Measurements from ENCODE around the gene EIPR1. TPM values are rescaled to one million over a fixed set of nuclear protein-coding genes. Genes with fewer than 3 reads are reported as not detected.

Gene EIPR1
- total RNA-seq, 1 donor from 2014 or later = 23.2 TPM

DNA sequence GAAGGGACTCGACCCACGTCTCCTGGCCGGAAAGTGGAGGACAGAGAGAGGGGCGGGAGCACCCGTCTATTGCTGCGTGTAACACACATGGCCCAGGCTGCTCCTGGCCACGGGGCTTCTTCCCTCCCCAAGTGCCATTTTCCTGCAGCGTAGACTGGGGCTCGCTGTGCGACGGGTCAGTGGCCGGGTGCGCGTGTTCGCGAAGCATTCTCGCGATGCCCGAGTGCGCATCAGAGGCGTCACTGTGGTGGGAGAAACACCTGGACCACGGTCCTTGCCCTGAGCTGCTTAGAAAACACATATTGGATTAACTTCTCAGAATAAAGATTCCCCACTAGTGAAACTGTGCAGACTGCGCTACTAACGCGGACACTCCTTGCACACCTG, 200.8 kb downstream of the EIPR1 start:
- no peak for DNase-seq (ENCODE audit: low spot score)

DNA sequence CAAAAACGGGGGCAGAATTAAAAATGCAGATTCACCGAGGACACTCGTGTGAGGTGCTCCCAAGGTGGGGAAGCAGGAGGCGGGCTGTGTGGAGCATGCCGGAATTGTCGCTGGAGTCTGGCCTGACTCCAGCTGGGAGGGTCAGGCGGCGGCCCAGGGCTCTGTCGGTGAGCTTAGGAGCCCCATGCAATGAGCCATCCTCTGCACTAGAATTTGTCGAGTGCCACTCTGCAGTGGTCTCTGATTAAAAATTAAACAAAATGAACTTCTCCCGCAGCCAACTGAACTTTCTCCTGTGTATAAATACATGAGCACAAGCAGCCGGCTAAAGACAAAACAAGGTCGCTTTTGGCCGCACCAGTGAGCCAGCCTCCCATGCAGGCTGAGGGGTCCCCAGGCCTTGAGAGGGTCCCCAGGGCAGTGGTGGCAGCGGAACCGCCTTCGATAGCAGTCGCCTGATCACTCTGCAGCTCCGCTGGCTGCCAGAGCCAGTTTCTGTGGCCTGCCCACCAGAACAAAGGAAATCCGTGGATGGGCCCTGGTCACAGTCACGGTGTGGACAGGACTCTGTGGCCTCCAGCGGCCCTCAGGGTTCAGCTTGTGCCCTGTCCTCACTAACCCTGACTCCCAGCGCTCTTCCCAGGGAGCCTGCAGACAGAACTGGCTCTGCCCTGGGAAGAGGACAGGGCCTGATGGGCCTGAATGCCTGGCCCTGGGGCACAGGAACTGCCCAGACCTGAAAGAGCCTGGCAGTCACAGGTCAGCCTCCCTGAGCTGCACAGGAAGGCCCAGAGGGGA, 201.3 kb downstream of the EIPR1 start:
- no peak for DNase-seq (ENCODE audit: low spot score)

DNA sequence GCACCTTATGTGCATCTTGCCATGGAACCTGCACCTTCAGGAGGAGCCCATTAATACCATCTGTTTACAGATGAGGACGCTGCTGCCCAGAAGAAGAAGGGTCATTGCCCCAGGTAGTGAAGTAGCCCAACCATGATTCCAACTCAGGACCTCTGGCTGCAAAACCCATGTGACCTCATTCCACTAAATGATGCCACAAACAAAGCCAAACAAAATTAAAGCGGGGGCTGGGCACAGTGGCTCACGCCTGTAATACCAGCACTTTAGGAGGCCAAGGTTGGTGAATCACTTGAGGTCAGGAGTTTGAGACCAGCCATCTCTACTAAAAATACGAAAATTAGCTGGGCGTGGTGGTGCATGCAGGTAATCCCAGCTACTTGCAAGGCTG, 202.1 kb downstream of the EIPR1 start:
- no peak for DNase-seq (ENCODE audit: low spot score)

DNA sequence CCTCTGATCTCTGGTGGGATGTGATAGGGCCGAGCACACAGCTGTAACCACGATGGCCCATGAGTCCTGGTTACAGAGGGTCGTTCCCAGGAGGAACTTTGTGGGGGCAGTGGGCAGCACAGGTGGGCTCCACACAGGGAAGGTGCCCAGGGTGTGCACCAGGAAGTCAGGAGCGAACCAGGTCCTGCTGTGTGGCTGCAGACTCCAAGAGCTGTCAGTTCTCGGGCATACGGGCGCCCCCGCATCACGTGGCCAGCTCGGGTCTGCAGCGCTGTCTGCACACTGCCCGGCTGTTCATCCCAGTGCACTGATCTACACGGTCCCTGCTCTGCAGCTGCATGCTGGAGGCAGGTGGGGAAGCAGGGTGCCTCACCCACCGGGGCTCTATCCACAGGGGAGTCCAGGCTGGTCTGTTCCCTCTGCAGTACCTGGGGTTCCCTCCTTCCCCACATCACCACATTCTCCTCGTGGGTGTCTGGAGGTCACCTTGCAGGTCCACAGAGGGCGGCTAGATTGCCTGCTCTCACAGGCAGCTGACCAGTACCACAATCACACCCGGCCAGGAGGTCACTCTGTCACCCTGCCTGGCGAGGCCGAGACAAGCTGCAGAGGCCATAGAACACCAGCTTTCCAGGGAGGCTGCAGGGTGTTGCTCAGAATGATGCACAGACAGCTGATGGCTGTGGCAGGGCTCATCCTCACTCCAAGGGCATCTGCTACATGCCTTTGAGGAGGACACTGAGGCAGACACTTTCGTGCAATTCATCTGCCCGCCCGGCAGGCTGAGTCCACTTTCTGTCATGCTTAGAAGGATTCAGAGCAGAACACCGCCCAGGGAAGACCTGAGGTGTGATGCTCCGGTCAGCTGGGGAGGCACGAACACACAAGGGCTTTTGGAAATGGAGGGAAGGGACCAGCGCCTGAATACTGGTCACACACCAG, 202.7 kb downstream of the EIPR1 start:
- DNase-seq (ENCODE audit: low spot score) = no peak

DNA sequence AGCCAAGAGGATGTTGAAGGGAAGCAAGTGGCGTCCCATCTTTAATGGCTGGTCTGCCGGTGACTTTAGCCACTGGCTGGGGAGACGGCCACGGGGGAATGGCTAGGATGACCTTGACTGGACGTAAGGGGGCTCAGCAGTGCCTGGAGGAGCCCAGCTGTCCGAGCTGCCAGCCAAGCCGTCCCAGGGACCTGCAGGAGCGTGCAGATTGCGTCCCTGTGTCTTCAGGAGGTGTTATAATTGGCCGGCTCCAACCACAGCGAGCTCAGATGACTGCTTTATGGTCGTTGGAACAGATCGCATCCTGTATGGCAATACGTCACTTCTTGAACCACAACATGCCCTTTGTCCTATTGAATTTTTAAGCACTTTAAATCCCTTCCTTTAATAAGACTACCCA, 204.6 kb downstream of the EIPR1 start:
- no peak for DNase-seq (ENCODE audit: low spot score)

DNA sequence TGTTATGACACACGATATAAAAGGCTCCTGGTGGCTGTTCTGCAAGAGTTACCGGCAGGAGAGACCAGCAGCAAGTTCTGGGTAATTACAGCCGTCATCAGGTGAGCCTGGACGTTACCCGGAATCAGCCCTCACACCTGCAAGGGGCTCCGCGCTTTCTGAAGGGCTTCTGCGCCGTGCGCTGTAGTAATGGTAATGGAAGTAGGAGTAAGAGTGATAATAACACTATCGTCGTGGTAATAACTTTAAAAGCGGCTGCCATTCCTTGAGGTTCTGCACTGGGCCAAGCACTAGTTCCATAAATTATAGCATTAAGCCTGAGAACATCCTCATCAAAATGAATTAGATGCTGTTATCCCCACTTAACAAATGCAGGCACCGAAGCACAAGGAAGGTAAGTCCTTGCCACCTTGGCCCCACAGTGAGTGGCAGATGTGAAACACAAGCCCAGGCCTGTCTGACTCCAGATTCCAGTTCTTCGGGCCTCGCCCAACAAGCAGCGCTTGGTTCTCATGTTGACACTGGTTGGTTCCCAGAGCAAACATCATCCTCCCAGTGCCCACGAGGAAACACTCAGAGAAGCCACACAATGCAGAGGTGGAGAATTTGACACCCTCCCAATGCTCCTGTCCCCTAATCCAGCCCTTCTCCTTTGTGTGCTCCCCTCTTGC, 205.2 kb downstream of the EIPR1 start:
- DNase-seq (ENCODE audit: low spot score) = no peak

DNA sequence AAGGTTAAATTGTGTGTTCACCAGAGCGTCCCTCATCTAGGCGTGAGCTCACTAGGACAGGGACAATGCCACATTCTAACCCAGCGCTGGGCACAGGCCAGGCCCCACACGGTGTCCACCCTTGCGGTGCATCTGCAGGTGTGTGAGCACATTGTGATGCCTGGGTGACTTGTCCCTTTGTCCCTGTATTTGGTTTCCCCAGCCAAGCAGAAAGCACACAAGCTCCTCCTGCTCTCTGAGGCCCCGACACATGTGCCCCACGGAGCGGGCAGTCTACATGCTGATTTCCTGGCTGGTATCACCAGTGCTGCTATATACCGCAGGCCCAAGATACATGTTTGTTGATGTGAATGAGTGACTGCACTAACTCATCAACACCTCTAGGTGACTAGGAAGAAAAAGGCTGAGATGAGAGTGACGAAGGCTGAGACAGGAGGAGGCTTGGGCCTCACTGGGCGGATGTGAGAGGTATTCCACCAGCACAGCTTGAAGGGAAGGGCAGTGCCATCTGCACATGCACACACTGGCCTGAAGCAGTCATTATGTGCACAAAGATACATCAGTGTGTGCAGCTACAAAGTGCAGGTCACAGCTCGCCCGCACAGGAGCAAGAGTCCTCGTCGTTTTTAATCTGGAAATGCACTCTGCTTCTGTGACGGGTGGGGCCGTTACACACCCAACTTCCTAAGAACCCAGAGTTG, 205.9 kb downstream of the EIPR1 start:
- no peak for DNase-seq (ENCODE audit: low spot score)

DNA sequence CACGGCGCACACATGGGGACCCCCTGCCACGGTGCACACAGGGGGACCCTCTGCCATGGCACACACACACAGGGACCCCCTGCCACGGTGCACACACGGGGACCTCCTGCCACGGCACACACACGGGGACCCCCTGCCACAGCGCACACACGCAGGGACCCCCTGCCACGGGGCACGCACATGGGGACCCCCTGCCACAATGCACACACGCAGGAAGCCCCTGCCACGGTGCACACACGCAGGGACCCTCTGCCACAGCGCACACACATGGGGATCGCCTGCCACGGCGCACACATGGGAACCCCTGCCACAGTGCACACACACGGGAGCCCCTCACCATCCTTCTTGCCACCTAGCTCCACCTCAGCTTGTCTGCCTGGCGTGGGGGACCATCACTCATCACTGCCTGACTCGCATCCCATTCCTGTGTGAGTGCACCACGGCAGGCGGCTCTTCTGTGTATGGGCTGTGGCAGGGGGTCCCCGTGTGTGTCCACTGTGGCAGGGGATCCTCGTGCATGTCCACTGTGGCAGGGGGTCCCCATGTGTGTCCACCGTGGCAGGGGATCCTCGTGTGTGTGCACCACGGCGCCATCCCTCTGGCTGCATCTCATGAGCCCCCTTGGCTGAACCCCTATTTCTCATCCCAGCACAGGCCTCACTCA, 206.7 kb downstream of the EIPR1 start:
- DNase-seq (ENCODE audit: low spot score) = no peak

DNA sequence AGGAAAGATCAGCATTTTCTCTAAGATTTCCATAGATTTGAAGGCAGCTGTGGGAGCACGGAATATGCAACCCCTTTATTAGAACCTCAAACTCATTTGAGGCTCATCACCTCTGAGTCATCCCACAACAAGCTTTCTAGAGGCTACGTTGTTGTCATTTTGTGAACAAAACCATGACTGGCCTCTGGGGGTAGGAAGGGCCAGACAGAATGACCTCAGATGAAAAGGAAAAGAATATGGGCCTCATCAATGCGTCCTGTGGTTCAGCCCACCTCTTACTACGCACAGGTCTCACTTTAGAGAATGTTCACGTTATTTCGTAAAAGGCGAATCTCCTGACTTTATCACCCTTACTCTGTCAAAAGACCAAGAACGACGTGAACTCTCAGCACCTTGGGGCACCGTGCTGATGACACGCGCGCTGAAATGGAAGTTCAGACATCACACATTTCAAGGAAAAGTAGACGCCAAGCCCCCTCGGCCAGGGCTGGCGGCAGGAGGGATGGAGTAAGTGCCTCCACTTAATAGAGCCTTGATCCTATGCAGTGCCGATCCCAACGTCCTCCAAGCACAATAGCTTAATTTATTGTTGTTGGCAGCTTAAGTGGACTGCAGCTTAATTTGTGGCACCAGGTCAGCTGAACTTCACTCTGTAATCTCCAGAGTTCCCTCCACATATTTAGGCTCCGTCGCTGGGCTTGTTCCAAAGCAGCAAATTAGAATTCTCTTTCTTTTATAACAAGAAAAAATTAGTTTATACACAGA, 208.3 kb downstream of the EIPR1 start:
- no peak for DNase-seq (ENCODE audit: low spot score)

DNA sequence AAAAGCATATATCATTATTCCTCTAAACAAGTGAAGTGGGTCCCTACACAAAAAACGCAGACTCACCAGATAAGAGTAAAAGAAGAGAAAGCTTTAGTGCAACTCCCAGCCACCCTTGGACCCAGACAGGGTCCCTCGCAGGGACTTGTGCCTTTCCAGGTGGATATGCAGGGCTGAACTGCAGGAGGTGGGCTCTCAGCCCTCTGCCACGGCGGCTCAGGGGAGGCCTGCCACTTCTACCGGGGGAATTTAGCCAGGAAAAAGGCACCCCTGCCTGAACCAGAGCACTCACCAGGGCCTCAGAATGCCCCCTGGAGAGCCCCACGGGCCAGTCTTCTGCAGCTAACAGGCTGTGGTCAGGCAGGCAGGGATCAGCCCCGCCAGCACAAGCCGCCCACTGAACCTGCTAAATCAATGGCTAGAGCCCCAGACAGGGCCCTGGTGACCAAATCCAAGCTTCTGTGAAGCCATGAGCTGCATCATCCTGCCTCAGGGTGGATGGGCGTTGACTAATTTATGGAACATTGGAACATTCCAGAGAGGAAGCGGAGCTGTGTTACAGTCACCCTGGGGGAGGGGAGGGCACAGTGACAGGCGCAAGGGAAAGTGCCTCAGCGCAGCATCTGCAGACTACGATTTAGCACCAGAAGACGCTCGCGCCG, 209.3 kb downstream of the EIPR1 start:
- no peak for DNase-seq (ENCODE audit: low spot score)

DNA sequence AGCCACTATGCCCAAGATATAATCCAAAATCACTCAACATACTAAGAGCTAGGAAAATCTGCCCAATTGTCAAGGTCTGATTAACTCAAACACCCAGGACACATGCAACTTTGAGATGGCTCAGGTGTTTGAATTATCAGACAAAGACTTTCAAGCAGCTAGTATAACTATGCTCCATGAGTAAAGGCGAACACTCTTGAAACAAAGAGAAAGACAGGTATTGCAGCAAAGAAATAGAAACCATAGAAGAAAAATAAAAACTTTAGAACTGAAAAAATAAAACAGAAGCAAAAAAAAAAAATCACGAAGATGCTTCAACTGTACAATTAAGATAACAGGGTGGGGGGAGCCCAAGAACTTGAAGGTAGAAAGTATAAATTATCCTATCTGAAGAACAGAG, 214.2 kb downstream of the EIPR1 start:
- no peak for DNase-seq (ENCODE audit: low spot score)

DNA sequence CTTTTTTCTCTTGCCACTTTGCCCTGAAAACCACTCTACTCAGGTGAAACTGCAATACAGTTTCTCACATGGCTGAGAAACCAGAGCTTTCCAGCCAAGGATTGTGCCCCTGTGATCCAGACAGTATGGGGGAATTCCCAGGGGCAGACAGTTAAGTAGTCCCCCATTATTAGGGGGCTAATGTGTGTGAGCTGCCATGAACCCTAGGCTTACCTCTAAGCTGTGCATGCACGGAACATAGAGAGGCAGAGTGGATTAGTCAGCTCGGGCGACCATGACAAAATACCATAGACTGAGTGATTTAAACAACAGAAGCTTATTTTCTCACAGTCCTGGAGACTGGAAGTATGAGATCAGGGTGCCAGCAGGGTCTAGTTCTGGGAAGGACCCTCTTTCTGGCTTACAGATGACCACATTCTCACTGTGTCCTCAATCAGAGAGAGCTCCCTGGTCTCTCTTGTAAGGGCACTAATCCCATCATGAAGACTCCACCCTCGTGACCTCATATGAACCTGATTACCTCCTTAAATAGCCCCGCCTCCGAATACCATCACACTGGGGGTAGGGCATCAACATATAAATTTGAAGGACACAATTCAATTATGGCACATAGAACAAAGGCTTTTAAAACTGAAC, 215.1 kb downstream of the EIPR1 start:
- no peak for DNase-seq (ENCODE audit: low spot score)

DNA sequence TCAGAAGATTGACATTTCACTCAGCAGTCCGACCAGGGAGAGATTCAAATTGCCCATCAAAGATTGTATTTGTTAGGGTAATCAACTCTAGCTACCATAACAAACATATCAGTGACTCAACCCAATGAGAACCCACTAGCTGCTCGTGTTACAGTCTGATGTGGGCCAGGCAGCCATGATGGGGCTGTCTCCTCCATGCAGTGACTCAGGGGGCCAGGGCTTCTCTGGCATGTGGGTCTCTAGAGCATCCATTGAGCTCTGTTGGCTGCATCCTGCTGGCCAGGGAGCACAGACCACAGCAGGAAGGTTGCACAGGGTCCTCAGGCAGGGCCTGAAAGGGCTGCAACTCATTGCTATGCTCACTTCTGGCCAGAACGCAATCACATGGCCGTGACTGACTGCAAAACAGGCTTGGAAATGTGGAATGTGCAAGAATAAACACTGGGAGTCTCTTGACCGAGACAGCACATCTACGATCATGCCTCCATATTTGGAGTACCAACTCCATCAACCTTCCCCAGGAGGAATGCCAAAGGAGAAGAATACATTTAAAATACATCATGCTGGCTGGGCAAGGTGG, 216.8 kb downstream of the EIPR1 start:
- no peak for DNase-seq (ENCODE audit: low spot score)

DNA sequence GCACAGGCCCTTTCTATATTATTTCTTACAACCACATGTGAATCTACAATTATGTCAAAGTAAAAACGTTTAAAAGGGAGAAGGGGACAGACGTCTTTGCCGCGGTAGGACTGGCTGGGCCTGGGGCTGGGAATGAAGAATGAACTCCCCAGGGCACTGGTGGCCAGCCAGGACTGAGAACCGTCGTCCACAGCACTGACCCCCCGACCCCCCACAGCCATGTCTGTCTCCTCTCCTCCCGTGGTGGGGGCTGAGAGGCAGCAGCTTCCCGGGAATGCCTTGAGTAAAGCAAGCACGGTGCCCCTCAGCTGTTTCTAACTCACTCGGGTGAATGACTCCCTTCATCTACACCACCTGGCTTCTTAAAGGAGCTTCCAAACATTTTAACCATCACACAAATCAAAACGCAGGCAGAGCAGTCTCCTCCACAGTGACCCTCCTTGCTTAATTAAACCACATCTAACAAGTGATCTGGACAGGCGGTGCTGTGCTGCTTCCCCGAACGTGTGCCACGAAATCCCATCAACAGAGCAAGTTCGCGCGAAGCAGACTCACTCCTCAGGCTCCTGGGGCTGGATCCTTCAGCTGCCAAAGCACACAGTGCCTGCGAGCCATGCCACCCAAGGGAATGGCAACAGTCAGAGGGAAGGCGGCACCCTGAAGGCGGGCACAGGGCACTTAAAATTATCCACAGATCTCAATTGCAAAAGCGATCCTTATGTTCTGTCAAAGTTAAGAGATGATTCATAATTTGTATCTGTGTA, 217.7 kb downstream of the EIPR1 start:
- no peak for DNase-seq (ENCODE audit: low spot score)

DNA sequence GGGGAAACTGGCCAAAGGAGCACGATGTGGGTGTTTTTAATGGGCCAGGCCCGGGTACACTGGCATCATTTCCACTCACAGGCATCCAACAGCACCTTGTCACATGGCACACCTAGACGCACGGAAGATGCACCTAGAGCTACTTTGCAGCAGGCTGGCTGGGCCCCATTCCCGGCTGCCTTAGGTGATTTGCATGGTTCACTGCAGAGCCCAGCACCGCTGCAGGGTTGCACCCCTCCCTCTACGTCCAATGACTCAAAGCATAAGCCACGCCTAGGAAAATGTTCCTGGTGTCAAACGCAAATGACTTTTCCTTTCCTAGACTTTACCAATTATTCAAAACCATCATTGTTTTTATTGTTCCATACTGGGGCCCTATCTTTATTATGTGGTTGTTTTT, 222.9 kb downstream of the EIPR1 start:
- DNase-seq (ENCODE audit: low spot score) = no peak

DNA sequence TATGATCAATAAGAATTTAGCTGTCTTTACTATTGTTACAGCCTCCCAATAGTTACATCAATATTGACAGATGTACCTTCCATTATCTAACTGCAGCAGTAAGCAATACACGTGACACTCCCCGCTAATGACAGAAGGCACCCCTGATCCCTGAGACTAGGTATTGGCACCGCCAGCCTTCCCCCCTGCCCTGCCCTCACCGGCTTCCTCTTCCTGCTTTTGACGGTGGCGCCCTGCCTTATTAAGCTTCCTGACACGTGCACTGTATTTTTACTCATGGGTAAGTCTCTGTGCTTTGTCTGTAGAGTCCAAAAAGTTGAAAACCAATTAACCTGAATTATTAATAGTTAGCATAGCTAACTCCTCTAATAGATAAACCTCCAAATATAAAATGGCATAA, 223.5 kb downstream of the EIPR1 start:
- no peak for DNase-seq (ENCODE audit: low spot score)

DNA sequence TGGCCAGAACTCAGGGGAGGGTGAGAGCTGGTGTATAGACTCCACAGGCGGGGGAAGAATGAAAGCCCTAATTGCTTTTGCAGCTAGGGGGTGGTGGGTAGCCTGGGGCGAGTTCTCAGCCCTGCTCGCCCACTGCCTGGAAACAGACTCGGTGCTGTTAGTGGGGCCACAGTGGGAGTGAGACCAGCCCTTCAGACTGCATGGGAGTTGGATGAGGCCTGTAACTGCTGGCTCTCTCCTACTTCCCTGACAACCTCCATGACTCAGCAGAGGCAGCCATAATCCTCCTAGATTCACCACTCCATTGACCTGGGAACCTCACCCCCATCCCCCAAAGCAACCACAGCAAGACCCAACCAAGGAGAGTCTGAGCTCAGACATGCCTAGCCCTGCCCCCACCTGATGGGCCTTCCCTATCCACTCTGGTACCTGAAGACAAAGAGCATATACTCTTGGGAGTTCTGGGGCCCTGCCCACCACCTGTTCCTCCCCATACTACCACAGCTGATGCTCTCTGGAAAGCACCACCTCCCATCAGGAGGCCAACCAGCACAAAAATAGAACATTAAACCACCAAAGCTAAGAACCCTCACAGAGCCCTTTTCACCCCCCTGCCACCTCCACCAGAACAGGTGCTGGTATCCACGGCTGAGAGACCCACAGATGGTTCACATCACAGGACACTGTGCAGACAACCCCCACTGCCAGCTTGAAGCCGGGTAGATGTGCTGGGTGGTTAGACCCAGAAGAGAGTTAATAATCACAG, 226.3 kb downstream of the EIPR1 start:
- no peak for DNase-seq (ENCODE audit: low spot score)
